Hematopoietic multipotent progenitor cell treated with erythropoietin and hydrocortisone succinate and interleukin-3 and kit ligand, for 15 days (in vitro differentiated cells): Measurements from ENCODE around the gene ITPR1.
"Not testable (repeated sequence)": the region's sequence is repeated elsewhere in the genome, so short reads cannot be mapped to it uniquely, and the experiment has no call there.

Experiments
- DNase-seq: peaks from one replicate; pipeline ENCODE4 v3.0.0-alpha.2; 2015; ENCODE audit warnings: low spot score

The ITPR1 gene

DNA sequence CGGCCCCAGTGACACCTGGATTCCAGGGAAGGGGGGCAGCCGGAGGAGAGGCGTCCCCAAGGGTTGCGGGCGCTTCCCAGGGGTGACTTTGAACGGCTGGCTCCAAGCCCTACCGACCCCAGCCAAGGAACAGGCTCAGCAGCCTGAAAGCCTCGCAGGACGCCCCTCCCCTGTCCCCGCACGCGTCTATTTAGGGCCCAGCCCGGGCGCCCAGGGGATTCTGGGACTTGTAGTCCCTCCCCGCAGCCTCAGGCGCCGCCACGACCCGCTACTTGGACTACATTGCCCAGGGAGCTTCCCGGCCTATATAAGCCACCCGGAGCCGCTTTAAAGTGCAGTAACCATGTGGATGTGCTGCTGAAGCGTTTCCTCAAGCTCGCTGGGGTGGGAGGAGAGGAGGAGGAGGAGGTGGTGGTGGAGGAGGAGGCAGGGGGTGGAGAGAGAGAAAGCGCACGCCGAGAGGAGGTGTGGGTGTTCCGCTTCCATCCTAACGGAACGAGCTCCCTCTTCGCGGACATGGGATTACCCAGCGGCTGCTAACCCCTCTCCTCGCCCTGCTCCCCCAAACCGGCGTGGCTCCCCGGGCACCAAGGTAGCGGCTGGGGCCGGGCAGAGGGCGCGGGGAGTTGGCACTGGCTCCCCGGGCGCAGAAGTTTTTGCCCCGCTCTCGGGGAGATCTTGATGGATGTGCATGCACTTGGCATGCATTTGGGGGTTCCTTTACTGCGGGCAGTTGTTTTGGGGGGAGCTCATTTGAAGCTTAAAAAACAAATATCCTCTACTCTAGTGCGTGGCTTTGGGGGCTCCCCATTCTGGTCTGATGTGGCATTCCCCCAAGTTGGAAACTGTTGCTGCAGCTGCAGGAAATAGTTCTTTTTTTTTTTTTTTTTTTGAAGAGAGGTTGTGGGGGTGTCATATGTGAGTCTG lies at the start of gene ITPR1:
Gene ITPR1 (plus strand): TSS at position 335 of the 927 bp plus-strand sequence. CDS start 23,144 bp downstream, outside the sequence.
- peak; percentile 93 for DNase-seq

GRCh38 chr3:4447295-4447999 lies 45.7 kb upstream of the ITPR1 start:
- DNase-seq, result peak; percentile 58

DNA sequence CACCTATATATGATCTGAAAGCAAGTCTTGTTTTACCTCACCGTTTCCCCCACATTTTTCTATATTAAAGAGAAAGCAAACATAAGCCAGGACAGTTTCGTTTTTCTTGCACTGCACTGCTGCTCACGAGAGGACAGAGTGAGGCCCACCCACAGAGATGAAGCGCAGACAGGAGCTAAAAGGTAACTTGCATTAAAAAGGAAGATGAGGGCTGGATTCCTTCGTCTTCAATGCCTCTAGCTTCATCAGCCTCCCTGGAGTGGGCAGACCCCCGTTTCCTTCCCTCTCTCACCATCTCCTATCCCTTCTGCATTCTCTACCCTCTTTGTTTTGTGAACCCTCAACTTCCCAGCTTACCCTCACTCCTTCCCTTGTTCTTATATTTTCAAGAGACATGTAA lies 45.0 kb upstream of the ITPR1 start:
- DNase-seq, result no peak

GRCh38 chr3:4449043-4449805 lies 43.9 kb upstream of the ITPR1 start:
- DNase-seq, result no peak

GRCh38 chr3:4454142-4454541 lies 39.0 kb upstream of the ITPR1 start:
- no peak for DNase-seq

GRCh38 chr3:4456780-4457179 lies 36.4 kb upstream of the ITPR1 start:
- not testable (repeated sequence) for DNase-seq

DNA sequence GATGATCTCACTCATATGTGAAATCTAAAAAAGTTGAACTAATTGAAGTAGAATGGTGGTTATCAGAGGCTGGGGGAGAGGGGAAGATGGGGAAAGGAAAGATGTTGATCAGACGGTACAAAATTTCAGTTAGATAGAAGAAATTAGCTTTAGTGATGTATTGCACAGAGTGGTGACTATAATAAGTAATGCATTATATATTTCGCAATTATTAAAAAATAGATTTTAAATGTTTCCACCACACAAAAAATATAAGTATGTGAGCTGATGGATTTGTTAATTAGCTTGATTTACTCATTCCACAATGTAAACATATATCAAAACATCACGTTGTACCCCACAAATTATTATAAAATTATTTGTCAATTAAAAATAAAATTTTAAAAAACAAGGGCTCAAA lies 34.2 kb upstream of the ITPR1 start:
- DNase-seq, result no peak

DNA sequence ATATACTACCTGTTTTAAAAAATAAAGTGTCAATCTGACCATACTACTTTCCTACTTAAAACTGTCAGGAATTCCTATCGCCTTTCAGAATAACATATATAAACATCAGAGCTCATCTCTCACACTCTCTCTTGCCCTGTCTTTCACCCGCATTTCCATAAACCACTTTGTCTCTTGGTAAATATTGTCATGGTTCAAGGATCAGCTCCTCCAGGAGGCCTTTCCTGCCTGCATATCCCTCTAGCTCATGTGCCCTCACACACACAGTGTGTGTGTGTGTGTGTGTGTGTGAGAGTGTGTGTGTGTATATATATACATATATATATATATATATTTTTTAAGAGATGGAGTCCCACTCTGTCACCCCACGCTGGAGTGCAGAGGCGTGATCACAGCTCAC lies 32.8 kb upstream of the ITPR1 start:
- no peak for DNase-seq

- peak; percentile 24 for DNase-seq
These were observed 31.6 kb upstream of the ITPR1 start for GRCh38 chr3:4461468-4462090.

GRCh38 chr3:4462369-4463040 lies 30.6 kb upstream of the ITPR1 start:
- peak; percentile 59 for DNase-seq

- peak; percentile 56 for DNase-seq
These were observed 28.6 kb upstream of the ITPR1 start for GRCh38 chr3:4464576-4464975.

GRCh38 chr3:4466741-4467521 lies 26.2 kb upstream of the ITPR1 start, which contains the start of gene SUMF1:
TSS of gene SUMF1 (minus strand) at chr3:4467269. CDS start at chr3:4467245, 24 bp downstream.
- DNase-seq, result peak; percentile 82

- DNase-seq, result no peak
These were observed 25.7 kb upstream of the ITPR1 start for GRCh38 chr3:4467522-4467867.

DNA sequence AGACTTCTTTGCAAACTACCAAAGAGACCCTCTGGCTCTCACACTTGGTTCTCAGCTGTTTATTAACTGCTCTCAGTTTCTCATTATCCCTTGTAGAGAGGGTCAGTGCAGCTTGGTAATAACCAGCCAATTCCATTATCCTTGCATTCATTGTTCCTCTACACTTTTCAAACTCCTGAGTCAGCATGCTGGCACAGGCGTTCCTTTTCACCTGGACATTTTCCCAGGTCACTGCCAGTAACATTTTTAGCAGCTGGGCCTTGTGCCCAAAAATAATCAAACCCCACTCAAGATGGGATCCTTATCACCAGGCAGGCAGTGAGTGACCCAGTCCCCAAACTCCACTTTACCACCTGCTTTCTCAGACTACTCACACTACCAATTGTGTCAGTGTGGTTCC lies 21.2 kb upstream of the ITPR1 start:
- no peak for DNase-seq

- no peak for DNase-seq
These were observed 20.8 kb upstream of the ITPR1 start for GRCh38 chr3:4472312-4472711.

- no peak for DNase-seq
These were observed 20.4 kb upstream of the ITPR1 start for GRCh38 chr3:4472766-4473165.

DNA sequence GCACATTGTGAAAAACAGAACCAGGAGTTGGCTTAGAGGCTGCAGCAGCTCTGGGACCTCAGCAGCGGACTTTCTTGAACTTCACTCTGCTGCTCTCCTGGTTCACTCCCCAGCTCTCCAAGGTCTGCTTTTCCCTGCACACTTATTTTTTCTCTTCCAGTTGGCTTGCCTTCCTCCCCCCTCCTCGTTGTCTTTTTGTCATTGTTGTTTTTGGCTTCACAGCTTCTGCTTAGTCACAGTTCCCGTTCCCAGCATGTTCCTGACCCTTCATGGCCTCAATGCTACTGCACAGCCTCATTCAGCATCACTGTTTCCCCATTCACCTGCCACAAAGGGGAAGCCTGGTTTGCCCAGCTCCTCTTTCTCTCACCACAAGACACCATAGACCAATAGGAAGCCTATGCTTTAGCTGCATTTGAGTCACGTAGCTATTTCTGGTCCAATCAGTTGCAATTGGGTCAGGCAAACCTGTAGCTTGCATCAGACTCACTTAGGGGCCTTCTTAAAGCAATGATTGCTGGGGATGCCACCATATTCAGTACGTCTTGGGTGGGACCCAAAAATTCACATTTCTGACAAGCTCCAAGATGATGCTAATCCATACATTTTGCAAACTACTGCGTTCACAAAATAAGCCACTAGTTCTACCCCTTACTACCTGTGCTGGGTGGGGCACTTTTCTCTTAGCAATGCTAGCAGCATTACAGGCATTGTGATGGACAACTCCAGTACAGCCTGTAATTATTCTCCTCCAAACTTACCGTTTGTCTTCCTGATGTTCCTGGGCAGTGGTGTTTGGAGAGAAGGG lies 18.3 kb upstream of the ITPR1 start:
- no peak for DNase-seq

GRCh38 chr3:4475804-4476203 lies 17.3 kb upstream of the ITPR1 start:
- DNase-seq, result no peak

- no peak for DNase-seq
These were observed 16.7 kb upstream of the ITPR1 start for GRCh38 chr3:4476496-4476895.

DNA sequence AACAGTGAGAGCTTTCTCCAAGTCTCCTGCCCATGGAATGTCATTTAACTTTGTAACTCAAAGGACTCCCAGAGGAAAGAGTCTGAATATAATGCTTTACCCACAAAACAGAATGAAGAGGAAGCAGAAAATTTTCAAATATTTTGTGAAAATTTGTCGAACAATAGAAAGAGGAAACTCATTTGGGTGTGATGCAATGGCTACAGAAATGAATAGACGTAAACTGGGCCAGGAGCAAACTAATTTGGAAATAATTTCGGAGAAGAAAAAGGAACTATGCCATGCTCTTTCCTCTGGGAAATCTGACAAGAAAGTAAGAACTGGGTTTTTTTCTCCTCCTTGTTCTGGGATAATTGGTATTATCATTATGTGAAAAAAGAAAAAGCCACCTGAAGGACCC lies 14.9 kb upstream of the ITPR1 start:
- no peak for DNase-seq
